Measurements from ENCODE around the gene PRDX2.

Gene PRDX2

DNA sequence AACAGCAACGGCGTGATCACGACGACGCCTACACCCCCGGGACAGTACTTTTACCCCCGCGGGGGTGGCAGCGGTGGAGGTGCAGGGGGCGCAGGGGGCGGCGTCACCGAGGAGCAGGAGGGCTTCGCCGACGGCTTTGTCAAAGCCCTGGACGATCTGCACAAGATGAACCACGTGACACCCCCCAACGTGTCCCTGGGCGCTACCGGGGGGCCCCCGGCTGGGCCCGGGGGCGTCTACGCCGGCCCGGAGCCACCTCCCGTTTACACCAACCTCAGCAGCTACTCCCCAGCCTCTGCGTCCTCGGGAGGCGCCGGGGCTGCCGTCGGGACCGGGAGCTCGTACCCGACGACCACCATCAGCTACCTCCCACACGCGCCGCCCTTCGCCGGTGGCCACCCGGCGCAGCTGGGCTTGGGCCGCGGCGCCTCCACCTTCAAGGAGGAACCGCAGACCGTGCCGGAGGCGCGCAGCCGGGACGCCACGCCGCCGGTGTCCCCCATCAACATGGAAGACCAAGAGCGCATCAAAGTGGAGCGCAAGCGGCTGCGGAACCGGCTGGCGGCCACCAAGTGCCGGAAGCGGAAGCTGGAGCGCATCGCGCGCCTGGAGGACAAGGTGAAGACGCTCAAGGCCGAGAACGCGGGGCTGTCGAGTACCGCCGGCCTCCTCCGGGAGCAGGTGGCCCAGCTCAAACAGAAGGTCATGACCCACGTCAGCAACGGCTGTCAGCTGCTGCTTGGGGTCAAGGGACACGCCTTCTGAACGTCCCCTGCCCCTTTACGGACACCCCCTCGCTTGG lies 9.3 kb downstream of the PRDX2 start:
- DNase-seq, result peak; percentile 84

DNA sequence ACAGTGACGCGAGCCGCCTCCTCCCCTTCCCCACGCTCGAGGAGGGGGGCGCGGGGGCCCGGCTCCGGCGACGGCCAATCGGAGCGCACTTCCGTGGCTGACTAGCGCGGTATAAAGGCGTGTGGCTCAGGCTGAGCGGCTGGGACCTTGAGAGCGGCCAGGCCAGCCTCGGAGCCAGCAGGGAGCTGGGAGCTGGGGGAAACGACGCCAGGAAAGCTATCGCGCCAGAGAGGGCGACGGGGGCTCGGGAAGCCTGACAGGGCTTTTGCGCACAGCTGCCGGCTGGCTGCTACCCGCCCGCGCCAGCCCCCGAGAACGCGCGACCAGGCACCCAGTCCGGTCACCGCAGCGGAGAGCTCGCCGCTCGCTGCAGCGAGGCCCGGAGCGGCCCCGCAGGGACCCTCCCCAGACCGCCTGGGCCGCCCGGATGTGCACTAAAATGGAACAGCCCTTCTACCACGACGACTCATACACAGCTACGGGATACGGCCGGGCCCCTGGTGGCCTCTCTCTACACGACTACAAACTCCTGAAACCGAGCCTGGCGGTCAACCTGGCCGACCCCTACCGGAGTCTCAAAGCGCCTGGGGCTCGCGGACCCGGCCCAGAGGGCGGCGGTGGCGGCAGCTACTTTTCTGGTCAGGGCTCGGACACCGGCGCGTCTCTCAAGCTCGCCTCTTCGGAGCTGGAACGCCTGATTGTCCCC lies 10.1 kb downstream of the PRDX2 start, which contains the start of gene JUNB:
JUNB (plus strand) TSS at position 142 of the 706 bp plus-strand sequence; CDS start at position 428, 286 bp downstream.
- peak; percentile 98 for DNase-seq

DNA sequence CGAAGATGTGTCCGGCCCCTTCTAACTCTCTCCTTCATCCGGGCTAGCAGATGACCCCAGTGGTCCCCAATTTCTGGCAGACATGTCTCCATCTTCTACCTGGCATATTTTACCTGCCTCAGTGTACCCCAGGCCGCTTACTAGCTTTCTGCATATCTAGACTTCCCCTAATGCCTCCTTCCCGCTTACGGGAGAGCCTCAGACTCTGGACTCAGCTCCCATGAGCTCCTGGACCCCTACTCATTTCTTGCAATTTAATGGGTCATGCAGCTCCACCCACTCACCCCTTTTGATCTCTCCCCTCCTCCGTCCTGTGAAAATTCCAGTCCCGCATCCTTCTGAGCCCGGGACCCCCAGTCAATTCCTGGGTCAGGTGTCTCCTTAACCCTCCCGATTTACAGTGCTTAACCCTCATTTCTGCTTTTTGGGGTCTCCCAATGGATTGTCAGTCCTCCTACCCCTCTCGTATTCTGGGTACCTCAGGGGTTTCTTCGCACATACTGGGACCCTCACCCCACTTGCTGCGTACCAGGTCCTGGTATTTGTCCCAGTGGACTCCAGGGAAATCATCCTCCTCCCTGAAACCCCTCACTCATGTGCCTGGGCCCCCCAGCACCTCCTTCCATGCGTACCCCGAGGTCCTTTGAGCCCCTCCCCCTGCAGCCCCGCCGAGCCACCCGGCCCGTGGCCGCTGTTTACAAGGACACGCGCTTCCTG lies 10.8 kb downstream of the PRDX2 start:
- DNase-seq, result peak; percentile 16

DNA sequence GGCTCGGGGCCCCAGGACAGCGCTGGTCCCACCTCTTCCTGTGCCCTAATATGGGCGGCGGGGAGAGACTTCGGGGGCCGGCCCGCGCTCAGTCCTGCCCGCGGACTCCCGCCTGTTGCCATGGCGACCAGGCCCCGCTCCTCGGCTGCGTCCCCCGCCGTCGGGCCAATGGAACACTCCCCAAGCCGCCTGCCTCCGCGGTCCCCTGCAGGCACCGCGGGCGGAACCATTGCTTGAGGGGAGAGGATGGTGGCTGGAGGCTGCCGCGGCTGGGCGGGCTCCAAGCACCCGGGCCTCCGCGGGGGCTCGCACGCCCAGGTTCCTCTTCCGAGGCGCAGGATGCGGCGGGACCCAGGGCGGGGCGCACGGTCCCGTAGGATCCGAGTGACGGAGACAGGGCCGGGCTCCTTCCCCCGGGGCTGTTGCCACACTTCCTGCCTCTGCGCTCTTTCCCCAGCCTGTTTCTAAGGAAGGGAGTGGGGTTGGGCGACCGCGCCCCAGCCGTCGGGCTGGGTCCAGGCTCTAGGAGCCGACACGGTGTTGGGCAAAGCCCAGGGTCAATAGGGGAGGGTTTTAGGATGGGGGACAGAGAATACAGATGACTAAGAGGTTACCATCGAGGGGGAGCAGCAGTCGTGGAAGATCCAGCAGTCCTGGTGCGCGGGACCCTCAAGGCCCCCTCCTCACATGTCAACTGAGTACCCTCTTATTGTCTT lies 11.5 kb downstream of the PRDX2 start:
- peak; percentile 87 for DNase-seq

DNA sequence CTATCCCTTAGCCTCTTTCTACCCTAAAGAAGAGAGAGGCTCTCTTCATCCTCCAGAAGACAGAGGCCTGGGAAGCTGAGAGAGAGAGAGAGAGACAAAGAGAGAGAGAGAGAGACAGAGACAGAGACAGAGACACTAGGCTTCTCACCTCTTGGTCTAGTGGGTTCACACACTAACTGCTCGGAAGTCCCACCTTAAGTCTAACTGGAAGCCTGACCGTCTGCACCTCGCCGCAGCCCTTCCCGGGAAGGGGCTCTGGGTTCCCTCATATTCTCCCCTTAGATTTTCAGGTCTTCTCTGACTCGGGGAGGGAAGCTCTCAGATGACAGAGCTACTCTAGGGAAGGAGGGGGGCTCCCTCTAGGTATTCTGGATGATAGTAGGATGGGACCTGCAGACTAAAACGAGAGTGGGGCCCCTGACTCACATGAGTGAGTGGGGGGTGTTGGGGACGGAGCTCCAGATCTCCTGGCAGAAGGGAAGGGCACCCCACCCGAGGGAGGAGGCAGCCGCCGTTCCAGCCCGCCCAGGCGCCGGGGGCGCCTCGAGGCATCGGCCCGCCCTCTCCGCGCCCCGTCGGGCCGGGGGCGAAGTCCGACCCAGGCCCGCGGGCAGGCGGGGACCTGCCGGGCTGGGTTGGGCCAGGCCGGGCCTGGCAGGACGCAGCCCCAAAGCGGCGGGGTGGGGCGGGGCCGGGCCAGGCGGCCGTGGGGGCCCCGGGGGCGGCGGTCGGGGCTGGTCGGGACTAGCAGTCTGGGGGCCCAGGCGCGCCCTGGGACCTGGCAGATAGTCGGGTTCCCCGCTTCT lies 12.3 kb downstream of the PRDX2 start:
- peak; percentile 27 for DNase-seq

DNA sequence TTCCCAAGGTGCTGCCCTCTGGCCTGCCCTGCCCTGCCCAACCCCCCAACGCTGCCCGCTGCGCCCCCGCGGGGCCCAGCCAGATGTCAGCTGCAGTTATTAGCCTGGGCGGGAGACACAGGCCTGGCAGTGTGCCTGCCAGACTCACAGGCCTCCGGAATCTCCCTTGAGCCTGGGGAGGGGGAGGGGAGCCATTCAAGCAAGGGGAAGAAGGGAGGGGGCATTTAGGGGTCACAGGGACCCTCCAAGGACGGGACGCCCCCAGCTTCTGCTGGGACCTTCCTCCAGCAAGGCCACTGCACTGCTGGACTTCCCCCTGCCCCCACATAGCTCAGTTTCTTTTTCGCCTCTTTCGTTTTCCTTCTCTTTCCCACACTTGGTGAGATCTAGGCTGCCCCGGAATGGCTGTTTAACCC lies 12.9 kb downstream of the PRDX2 start:
- peak; percentile 37 for DNase-seq

DNA sequence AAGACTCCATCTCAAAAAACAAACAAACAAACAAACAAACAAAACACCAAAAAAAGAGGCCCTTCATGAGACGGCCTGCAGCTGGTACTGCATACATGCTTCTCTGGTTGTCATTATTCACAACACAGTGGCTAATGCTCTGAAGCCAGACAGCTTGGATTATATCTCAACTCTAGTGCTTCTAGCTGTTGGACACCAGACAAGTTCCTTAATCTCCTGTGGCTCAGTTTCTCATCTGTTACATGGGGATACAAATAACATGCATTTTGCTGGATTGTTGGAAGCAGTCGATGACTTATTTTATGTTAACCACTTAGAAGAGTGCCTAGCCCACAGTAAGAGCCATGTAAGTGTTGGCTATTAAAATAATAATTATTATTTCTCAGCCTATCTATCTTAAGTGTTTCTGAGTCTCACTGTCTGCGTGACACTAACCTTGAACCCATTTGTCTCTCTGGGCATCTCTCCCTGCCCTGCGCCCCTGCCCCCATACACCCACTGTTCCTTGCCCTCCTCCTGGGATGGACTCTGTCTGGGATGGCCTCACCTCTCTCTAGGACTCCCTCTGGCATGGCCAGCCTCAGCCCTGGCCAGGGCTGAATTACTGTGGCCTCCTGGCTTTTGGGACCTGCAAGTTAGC lies 13.4 kb downstream of the PRDX2 start:
- DNase-seq, result no peak

DNA sequence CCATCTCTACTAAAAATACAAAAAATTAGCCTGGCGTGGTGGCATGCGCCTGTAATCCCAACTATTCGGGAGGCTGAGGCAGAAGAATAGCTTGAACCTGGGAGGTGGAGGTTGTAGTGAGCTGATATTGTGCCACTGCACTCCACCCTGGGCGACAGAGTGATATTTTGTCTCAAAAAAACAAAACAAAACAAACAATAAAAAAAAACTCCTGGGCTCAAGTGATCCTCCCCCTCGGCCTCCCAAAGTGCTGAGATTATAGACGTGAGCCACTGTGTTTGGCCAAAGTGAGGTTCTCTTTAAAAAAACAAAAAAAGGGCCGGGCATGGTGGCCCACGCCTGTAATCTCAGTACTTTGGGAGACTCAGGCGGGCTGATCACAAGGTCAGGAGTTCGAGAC lies 14.1 kb downstream of the PRDX2 start:
- DNase-seq, result no peak

DNA sequence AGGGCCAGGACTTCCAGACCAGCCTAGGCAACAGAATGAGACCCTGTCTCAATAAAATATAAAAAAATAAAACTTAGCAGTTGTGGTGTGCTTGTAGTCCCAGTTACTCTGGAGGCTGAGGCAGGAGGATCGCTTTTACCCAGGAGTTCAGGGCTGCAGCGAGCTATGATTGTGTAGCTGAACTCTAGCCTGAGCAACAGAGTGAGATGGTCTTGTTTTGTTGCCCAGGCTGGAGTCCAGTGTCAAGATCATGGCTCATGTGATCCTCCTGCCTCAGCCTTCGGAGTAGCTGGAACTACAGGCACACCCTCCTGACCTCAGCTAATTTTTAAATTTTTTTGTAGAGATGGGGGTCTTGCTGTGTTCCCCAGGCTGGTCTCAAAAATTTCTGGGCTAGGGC lies 14.6 kb downstream of the PRDX2 start:
- no peak for DNase-seq

DNA sequence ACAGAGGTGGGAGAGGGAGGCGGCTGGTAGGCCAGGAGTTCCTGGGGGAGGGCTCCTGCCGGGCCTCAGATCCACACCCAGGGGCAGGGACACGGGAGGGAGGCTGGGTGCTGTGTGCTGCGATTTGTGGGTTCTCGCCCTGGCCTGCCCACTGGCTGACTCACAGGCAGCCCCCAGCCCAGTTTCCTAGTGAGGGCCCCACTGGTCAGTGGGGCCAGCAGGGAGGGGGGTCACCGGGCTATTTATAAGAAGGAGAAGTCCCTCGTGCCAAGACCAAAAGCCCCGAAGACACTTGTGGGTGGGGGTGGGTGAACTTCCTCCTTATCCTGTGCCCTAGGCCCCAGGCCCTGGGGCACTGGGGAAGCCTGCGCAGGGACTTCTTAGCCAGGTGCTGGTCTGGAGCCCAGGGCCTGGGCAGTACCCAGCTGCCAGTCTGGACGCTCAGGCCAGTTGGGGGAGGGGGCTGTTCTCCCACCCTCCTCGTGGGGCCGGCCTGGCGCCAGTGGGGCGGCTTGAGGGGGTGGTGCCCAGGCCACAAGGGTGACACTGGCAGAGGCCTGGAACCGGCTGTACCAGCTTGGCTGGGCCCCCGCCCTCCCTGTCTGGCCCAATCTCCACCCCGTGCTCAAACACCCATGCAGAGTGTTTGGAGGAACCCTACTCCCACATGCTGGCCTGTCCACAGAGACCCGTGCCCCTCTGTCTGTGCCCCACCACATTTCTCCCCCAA lies 15.3 kb downstream of the PRDX2 start:
- DNase-seq, result peak; percentile 30

DNA sequence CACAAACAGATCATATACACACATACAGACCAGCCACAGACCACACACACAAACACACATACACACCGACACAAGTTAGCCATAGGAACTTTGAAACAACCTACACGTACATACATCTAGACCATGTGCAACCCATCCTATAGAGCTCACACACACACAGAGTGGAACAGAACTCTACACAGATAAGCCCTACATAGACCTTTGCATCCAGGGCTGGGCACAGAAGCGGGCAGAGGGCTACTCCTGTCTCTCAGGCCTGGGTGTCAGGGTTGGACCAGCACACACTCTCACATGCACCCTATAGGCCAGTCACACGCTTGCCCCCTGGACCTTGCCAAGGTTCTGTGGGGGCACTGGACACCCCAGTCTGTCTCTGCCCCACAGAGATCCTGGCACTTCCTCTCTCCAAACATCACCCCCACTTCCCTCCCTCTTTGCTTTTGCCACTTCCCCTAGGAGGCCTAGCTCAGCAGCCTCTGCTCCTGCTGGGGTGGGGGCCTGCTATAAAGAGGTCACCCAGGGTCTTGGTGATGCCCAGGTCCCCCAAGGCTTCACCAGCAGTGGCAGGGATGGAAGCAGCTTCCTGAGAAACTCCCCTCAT lies 16.1 kb downstream of the PRDX2 start:
- no peak for DNase-seq

DNA sequence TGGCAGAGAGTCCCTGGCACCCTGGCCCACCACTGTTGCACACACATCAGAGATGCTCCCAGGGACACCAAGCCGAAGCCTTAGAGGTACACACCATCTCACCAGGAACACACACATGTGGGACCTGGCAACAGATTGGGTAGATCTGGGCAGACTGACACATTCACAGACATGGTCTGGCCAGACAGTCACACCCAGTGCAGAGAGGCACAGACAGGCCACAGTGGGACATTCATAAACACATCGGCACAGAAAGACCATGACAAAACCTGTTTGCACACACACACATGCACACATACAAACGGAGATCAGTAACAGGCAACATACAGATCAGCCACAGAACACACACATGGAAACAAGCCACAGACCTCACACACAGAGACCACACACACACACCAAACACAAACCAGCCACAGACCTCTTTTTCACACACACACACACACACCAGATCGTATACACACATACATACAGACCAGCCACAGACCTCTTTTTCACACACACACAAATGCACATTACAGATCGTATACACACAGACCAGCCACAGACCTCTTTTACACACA lies 16.6 kb downstream of the PRDX2 start:
- peak; percentile 26 for DNase-seq

DNA sequence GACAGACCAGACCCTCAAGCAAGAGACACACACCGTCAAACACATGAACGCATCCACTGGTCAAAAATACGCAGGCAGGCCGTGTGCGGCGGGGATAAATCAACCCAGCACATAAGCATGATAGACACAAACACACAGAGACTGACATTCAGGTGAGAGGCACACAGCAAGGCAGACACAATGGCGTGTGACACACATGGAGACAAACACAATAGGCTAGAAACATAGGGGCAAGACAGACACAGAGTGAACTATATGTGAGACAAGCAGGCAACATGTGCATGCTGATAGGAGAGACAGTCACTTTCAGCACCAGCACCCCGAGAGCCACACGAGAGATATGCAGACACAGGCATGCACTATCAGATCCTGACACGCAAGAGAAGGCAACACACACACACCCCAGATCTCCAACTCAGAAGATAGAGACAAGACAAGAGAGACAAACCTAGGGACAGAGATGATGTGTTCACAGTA lies 17.2 kb downstream of the PRDX2 start:
- peak; percentile 42 for DNase-seq

DNA sequence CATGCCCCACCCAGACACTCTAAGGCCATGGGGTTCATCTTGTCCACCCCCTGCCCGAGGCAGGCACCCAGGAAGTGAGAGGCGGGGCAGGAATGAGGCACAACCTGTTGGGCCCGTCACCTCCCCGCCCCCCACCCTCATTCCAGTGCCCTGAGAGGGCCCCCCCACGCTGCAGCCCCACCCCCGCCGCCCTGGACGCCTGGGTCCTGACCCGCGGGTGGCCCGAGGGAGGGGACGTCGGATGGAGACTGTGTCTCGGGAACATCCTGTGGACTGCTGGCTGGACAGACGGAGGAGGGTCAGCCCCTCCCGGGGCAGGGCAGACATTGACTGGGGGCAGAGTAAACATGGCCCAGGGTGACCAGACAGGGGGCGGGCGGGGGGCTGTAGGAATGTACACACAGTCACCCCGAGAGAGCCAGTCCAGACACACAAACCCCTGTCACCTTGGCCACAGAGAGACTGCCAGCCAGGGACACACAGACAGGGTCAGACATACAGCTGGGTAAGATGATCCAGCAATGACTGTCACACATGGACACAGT lies 17.7 kb downstream of the PRDX2 start:
- peak; percentile 30 for DNase-seq

DNA sequence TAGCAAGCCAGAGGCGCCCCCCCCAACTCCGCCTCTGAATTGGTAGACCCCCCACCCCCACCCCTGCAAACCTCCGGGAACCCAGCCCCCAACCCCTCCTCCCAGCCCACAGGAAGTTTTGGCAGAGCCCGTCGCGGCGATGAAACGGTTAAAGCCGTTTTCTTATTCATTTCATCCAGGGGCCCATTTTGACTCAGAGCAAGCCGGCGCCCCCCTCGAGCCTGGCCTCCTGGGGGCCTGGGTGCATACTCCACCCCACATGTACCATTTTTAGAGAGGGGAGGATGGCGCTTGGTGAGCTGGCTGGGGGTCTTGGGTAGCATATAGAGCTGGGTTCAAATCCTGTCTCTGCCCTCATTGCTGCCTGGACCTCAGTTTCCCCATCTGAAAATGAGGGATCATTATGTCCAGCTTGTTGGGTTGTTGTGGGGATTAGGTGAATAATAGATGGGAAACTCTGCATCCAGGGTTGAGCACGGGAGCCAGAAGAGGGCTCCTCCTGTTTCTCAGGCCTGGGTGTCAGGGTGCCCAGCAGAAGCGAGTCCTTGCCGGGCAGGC lies 18.2 kb downstream of the PRDX2 start:
- peak; percentile 49 for DNase-seq

DNA sequence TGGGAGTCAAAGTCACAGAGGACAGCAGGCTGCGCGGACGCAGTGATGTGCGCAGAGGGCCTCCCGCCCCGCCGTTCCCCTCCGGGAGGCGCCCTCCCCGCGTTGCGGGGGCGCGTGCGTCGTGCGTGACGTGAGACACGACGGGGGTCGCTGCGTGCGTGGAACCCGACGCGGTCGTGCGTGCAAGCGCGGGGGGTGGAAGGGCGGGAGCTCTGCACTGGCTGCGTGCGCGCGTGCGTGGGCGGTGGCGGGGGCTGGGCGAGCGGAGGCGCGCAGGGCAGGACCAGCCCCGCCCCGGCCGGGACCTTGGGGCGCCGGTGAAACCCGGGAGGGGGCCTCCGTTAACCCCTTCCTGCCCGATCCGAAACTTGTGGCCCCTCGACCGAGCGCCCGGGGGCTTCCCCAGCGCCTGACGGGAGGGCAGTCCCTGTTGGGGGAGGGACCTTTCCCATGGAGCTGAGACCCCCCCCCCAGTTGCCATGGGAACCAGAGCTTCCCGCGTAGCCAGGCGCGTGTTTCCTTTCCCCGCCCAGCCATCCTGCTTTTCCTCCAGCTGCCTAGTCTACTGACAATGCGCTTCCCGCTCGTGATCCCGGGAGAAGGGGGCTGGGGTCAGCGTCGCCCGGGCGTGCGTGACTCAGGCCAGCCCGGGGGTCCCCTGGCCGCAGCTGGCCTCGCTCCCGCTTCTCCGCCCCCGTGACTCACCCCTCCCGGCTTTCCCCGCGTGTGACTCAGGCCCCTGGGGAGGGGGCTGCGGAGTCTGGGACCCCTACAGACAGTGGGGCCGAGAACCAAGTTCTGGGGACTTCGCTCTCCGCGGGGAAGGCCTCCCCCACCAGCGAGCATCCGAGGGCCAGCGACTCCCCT lies 18.9 kb downstream of the PRDX2 start:
- DNase-seq, result peak; percentile 96

DNA sequence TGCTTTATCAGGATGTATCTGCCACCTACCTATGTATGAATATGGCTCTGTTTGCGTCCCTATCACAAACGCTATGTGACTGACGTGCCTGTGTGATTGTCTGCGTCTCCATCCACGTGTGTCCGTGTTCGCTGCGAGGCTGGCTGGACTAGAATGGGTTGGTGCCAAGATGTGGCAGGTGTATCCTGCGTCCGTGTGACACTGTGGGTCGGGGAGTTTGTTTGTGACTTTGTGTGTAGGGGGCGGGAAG lies 19.5 kb downstream of the PRDX2 start:
- DNase-seq, result no peak
